H1 (cell line): ENCODE results near the gene SLC41A1. TPM values are rescaled to one million over a fixed set of nuclear protein-coding genes. Genes with fewer than 3 reads are reported as not detected.

Experiments
- CTCF ChIA-PET: fragments of 300-600 bp; sonication (Branson Sonifier 250); formaldehyde crosslinking; loops from one replicate; lab custom pipeline; 2021; ENCODE audit not compliant: partially characterized antibody; lab: Charles Lee
- POLR2A ChIA-PET: fragments of 300-600 bp; sonication (Branson Sonifier 250); formaldehyde crosslinking; loops from one replicate; lab custom pipeline; 2021; ENCODE audit warnings: inconsistent platforms; ENCODE audit not compliant: partially characterized antibody; lab: Charles Lee
- DNase-seq, 2 experiments: peaks; one replicate each; pipeline versions ENCODE4 v3.0.0 to v3.0.0-alpha.2; 2010 to 2022; ENCODE audit warnings: low spot score in 2 of 2, low read depth in 1 of 2, mixed read lengths in 1 of 2
- FAIRE-seq: peaks from 2 replicates; lab custom pipeline; 2011; peaks lifted over from hg19 to GRCh38; lab: Jason Lieb, UNC
- H2AFZ ChIP-seq: 2 replicates; pipeline ENCODE4 v1.8.1; 2012; ENCODE audit warnings: low read length, inconsistent platforms
- H2AK5ac ChIP-seq: 2 replicates; pipeline ENCODE4 v1.6.1; 2013; ENCODE audit warnings: low read depth, low read length
- H2BK120ac ChIP-seq: replicated peaks from 2 replicates; pipeline ENCODE3; 2013; ENCODE audit warnings: low read depth, low read length, inconsistent platforms
- H2BK12ac ChIP-seq: 2 replicates; pipeline ENCODE4 v1.6.1; 2013; ENCODE audit warnings: low read depth, low read length
- H2BK15ac ChIP-seq: 2 replicates; pipeline ENCODE4 v1.6.1; 2013; ENCODE audit warnings: low read length
- H2BK20ac ChIP-seq: 2 replicates; pipeline ENCODE4 v1.6.1; 2013; ENCODE audit warnings: low read length
- H2BK5ac ChIP-seq: 2 replicates; pipeline ENCODE4 v1.6.1; 2013; ENCODE audit warnings: low read depth, low read length
- H3K14ac ChIP-seq: 2 replicates; pipeline ENCODE4 v1.6.1; 2013; ENCODE audit warnings: inconsistent platforms; ENCODE audit not compliant: insufficient read length
- H3K18ac ChIP-seq: 2 replicates; pipeline ENCODE4 v1.6.1; 2013; ENCODE audit warnings: low read length; ENCODE audit errors: extremely low read depth
- H3K23ac ChIP-seq: 2 replicates; pipeline ENCODE4 v1.6.1; 2013; ENCODE audit warnings: inconsistent platforms; ENCODE audit not compliant: insufficient read length
- H3K23me2 ChIP-seq: 2 replicates; pipeline ENCODE4 v1.6.1; 2013; ENCODE audit warnings: low read depth, low read length
- H3K27ac ChIP-seq: 2 replicates; pipeline ENCODE4 v1.6.1; 2011; ENCODE audit warnings: low read depth, low read length, inconsistent platforms
- H3K27me3 ChIP-seq, 4 experiments: replicated peaks in 1 of 4; 1 replicate in 1 of 4; 2 replicates in 3 of 4; pipeline versions ENCODE4 v1.6.1 to v1.8.1; 2011 to 2013; ENCODE audit warnings: low read length in 3 of 4, mild to moderate bottlenecking in 3 of 4, inconsistent platforms in 2 of 4, mixed read lengths in 2 of 4, moderate library complexity in 1 of 4; ENCODE audit not compliant: control insufficient read depth in 3 of 4, insufficient read depth in 3 of 4; ENCODE audit errors: extremely low read depth in 1 of 4
- H3K36me3 ChIP-seq, 4 experiments: 2 replicates each; pipeline versions ENCODE4 v1.6.1 to v1.8.1; 2011 to 2013; ENCODE audit warnings: mild to moderate bottlenecking in 4 of 4, low read length in 3 of 4, moderate library complexity in 2 of 4, control low read depth in 1 of 4, inconsistent platforms in 1 of 4; ENCODE audit not compliant: insufficient read depth in 4 of 4, control insufficient read depth in 2 of 4
- H3K4ac ChIP-seq: replicated peaks from 2 replicates; pipeline ENCODE3; 2013; ENCODE audit warnings: low read length, low read depth, mixed read lengths, inconsistent platforms; ENCODE audit not compliant: insufficient read length
- H3K4me1 ChIP-seq, 4 experiments: replicated peaks in 1 of 4; 1 replicate in 1 of 4; 2 replicates in 3 of 4; pipeline versions ENCODE4 v1.6.1 to v1.8.1; 2011 to 2013; ENCODE audit warnings: low read length in 3 of 4, inconsistent platforms in 2 of 4, mixed read lengths in 1 of 4; ENCODE audit not compliant: insufficient read depth in 4 of 4, control insufficient read depth in 3 of 4
- H3K4me2 ChIP-seq, 2 experiments: 2 replicates each; pipeline versions ENCODE4 v1.6.1 to v1.8.1; 2011 to 2013; ENCODE audit warnings: low read depth in 2 of 2, low read length in 2 of 2, control low read depth in 1 of 2, inconsistent platforms in 1 of 2, mild to moderate bottlenecking in 1 of 2; ENCODE audit not compliant: insufficient read depth in 1 of 2
- H3K4me3 ChIP-seq, 4 experiments: fragments of 200-600, 300-600 bp in 1 of 4; sonication (generic), shearing (Covaris generic), sonication (Bioruptor Twin) in 1 of 4; 2 replicates each; pipeline versions ENCODE4 v1.5.1 to v1.8.1; 2011 to 2016; ENCODE audit warnings: low read length in 4 of 4, low read depth in 3 of 4, control low read depth in 2 of 4, inconsistent platforms in 2 of 4, mild to moderate bottlenecking in 2 of 4, mixed read lengths in 1 of 4, moderate library complexity in 1 of 4; ENCODE audit not compliant: insufficient read depth in 2 of 4; ENCODE audit errors: extremely low read depth in 1 of 4
- H3K56ac ChIP-seq: replicated peaks from 2 replicates; pipeline ENCODE3; 2013; ENCODE audit warnings: low read depth, mild to moderate bottlenecking, mixed read lengths, low read length, inconsistent platforms; ENCODE audit not compliant: insufficient read length
- H3K79me1 ChIP-seq: 2 replicates; pipeline ENCODE4 v1.6.1; 2013; ENCODE audit warnings: low read depth, low read length, control low read depth
- H3K79me2 ChIP-seq, 2 experiments: 2 replicates each; pipeline versions ENCODE4 v1.6.1 to v1.8.1; 2012 to 2013; ENCODE audit warnings: low read length in 2 of 2, mild to moderate bottlenecking in 2 of 2, inconsistent platforms in 1 of 2; ENCODE audit not compliant: insufficient read depth in 2 of 2, control insufficient read depth in 1 of 2
- H3K9ac ChIP-seq, 4 experiments: replicated peaks in 1 of 4; 1 replicate in 1 of 4; 2 replicates in 3 of 4; pipeline versions ENCODE4 v1.6.1 to v1.8.1; 2011 to 2013; ENCODE audit warnings: low read depth in 3 of 4, low read length in 3 of 4, control low read depth in 2 of 4, mild to moderate bottlenecking in 2 of 4, moderate library complexity in 2 of 4, inconsistent platforms in 1 of 4; ENCODE audit errors: extremely low read depth in 1 of 4
- H3K9me3 ChIP-seq, 2 experiments: 2 replicates each; pipeline versions ENCODE4 v1.6.1 to v1.8.1; 2012 to 2013; ENCODE audit warnings: mild to moderate bottlenecking in 2 of 2, moderate library complexity in 2 of 2, control low read depth in 1 of 2, inconsistent platforms in 1 of 2, low read depth in 1 of 2, low read length in 1 of 2, mixed read lengths in 1 of 2; ENCODE audit not compliant: insufficient read depth in 2 of 2
- H4K20me1 ChIP-seq, 2 experiments: replicated peaks in 1 of 2; 2 replicates each; pipeline versions ENCODE3 to v1.8.1; 2011 to 2013; ENCODE audit warnings: inconsistent platforms in 2 of 2, low read length in 2 of 2, mild to moderate bottlenecking in 1 of 2; ENCODE audit not compliant: insufficient read depth in 2 of 2, control insufficient read depth in 1 of 2
- H4K5ac ChIP-seq: 2 replicates; pipeline ENCODE4 v1.6.1; 2013; ENCODE audit warnings: low read length, low read depth, mixed read lengths, inconsistent platforms; ENCODE audit not compliant: insufficient read length
- H4K8ac ChIP-seq: 2 replicates; pipeline ENCODE4 v1.8.0; 2013; ENCODE audit warnings: mild to moderate bottlenecking, moderate library complexity, low read length, inconsistent platforms; ENCODE audit not compliant: insufficient read depth; ENCODE audit errors: extremely low read depth
- H4K91ac ChIP-seq: replicated peaks from 2 replicates; pipeline ENCODE3; 2013; ENCODE audit warnings: low read length, mixed read lengths, inconsistent platforms; ENCODE audit not compliant: insufficient read length
- EGR1 ChIP-seq: IDR thresholded peaks from 2 replicates; pipeline ENCODE4 v1.6.1; 2011; ENCODE audit warnings: low read depth, low read length, borderline replicate concordance
- EZH2 ChIP-seq: fragments of 200-600 bp; sonication (generic); IDR thresholded peaks from 2 replicates; pipeline ENCODE4 v1.7.1; 2012; ENCODE audit warnings: low read depth, mild to moderate bottlenecking, moderate library complexity, low read length, inconsistent platforms; ENCODE audit not compliant: severe bottlenecking
- FOSL1 ChIP-seq: IDR thresholded peaks from 2 replicates; pipeline ENCODE4 v1.6.1; 2011; ENCODE audit warnings: mild to moderate bottlenecking, low read depth, low read length, moderate library complexity; ENCODE audit not compliant: insufficient read depth
- KDM4A ChIP-seq: IDR thresholded peaks from one replicate; pipeline ENCODE4 v1.7.1; 2012; ENCODE audit warnings: low read depth, mild to moderate bottlenecking, moderate library complexity, low read length, inconsistent platforms; ENCODE audit not compliant: severe bottlenecking
- NRF1 ChIP-seq: IDR thresholded peaks from 2 replicates; pipeline ENCODE4 v1.6.1; 2011; ENCODE audit warnings: mild to moderate bottlenecking, low read depth, low read length, improper control_type of control experiment
- POLR2A ChIP-seq, 2 experiments: IDR thresholded peaks; 1 replicate in 1 of 2; 2 replicates in 1 of 2; pipeline ENCODE4 v1.6.1; 2011; ENCODE audit warnings: low read depth in 2 of 2, low read length in 2 of 2, mild to moderate bottlenecking in 2 of 2; ENCODE audit errors: control extremely low read depth in 1 of 2
- POLR2AphosphoS5 ChIP-seq: IDR thresholded peaks from 2 replicates; pipeline ENCODE4 v1.6.1; 2011; ENCODE audit warnings: low read depth, low read length
- RAD21 ChIP-seq, 2 experiments: IDR thresholded peaks in 1 of 2; conservative IDR thresholded peaks in 1 of 2; 2 replicates each; pipeline ENCODE4 v1.6.1; 2011; ENCODE audit warnings: low read depth in 2 of 2, low read length in 2 of 2, improper control_type of control experiment in 1 of 2, inconsistent platforms in 1 of 2, mild to moderate bottlenecking in 1 of 2, moderate library complexity in 1 of 2
- SIRT6 ChIP-seq: IDR thresholded peaks from one replicate; pipeline ENCODE4 v1.7.1; 2012; ENCODE audit warnings: low read length, inconsistent platforms
- SP1 ChIP-seq: IDR thresholded peaks from 2 replicates; pipeline ENCODE4 v1.6.1; 2011; ENCODE audit warnings: low read depth, low read length
- SUZ12 ChIP-seq: fragments of 200-600 bp; sonication (generic); IDR thresholded peaks from 2 replicates; pipeline ENCODE4 v1.6.1; 2012; ENCODE audit warnings: mild to moderate bottlenecking, inconsistent platforms, low read length, moderate library complexity, mixed read lengths
- YY1 ChIP-seq: IDR thresholded peaks from 2 replicates; pipeline ENCODE4 v1.6.1; 2011; ENCODE audit warnings: low read depth, mild to moderate bottlenecking, low read length
- ZNF274 ChIP-seq: IDR thresholded peaks from 2 replicates; pipeline ENCODE4 v1.7.0; 2012; ENCODE audit warnings: low read length, borderline replicate concordance; ENCODE audit errors: extremely low read depth
- WGBS, 2 experiments: shearing (Covaris generic) in 1 of 2; methylation state at CpG; one replicate each; pipeline versions ENCODE4 v1.1.6 to v1.1.7; 2013 to 2015; ENCODE audit warnings: low lambda C conversion rate in 2 of 2, mixed read lengths in 2 of 2, inconsistent platforms in 1 of 2, low coverage in 1 of 2, missing lambda C conversion rate in 1 of 2; ENCODE audit not compliant: insufficient replicate concordance in 2 of 2, insufficient coverage in 1 of 2, insufficient read length in 1 of 2; ENCODE audit errors: extremely low coverage in 1 of 2, missing lambda C conversion rate in 1 of 2; 5-methylcytosine and 5-hydroxymethylcytosine counted together
- polyA plus RNA-seq, 7 experiments: library from polyadenylated mRNA; depleted of rRNA in 3 of 7; stranded (reverse) in 5 of 7; unstranded in 2 of 7; fragments of >200 nt in 5 of 7; fragments of 200-250 nt in 2 of 7; gene quantifications; 1 replicate in 5 of 7; 2 replicates in 1 of 7; 4 replicates in 1 of 7; pipeline versions ENCODE4 v1.2.1 to v1.2.3, GENCODE V29; 2011 to 2013; ENCODE audit warnings: missing spikeins in 2 of 7, mixed read lengths in 2 of 7
- total RNA-seq: library from RNA; stranded (reverse); fragmentation: NEBNext Ultra II Directional; extraction: Animal tissue kit (Norgen Biotek cat#: 25700); gene quantifications from 2 replicates; pipeline ENCODE4 v1.2.1, GENCODE V29; 2021

The SLC41A1 gene
- total and polyA plus RNA-seq, 2 of the 8 experiments (the other 6 are each of a cell fraction or from before 2014, with no cell fraction given) = 41.2 to 42.3 TPM

- no peak overlapping the region for H3K4ac ChIP-seq
- H2AK5ac ChIP-seq = no peak overlapping the region
- CTCF ChIA-PET = interaction anchor here (0.6 to 2.3 kb wide), 8 partner anchors 15 to 250 kb away, joined by 3 to 9 read pairs (median 4); no protein-coding TSS in a partner anchor
- H3K27ac ChIP-seq = no peak overlapping the region
- no peak overlapping the region for H2BK20ac ChIP-seq
- H3K14ac ChIP-seq = no peak overlapping the region
- no peak for DNase-seq
- no peak overlapping the region for H2BK5ac ChIP-seq
- no peak overlapping the region for H2BK12ac ChIP-seq
- no peak overlapping the region for H2BK15ac ChIP-seq
- H4K5ac ChIP-seq = no peak overlapping the region
- no peak overlapping the region for H2AFZ ChIP-seq
- H3K4me2 ChIP-seq = no peak overlapping the region
- H3K4me3 ChIP-seq = no peak overlapping the region
- H3K79me1 ChIP-seq = no peaks in the 10 kb centered on the region
- H3K4me1 ChIP-seq = no peaks in the 10 kb centered on the region
- FAIRE-seq = no peak
- no peak overlapping the region for H3K9ac ChIP-seq
- POLR2A ChIA-PET = interaction anchor here (0.9 to 1.6 kb wide), 3 partner anchors 10 to 51 kb away, joined by 3 to 5 read pairs (median 3); no protein-coding TSS in a partner anchor
- no peak overlapping the region for H4K8ac ChIP-seq
- no peaks in the 10 kb centered on the region for H3K23me2 ChIP-seq
- H2BK120ac ChIP-seq = no peak overlapping the region
- no peaks in the 10 kb centered on the region for H3K79me2 ChIP-seq
- H4K91ac ChIP-seq = no peak overlapping the region
- no peaks in the 10 kb centered on the region for H3K9me3 ChIP-seq
- H3K56ac ChIP-seq = no peak overlapping the region
- H3K23ac ChIP-seq = no peak overlapping the region
- H3K27me3 ChIP-seq = no peaks in the 10 kb centered on the region
- no peaks in the 10 kb centered on the region for H4K20me1 ChIP-seq
- 82% methylated on average over 3 of the region's 3 CpGs; no CpG with 5 or more reads in 1 of the 2 experiments for WGBS, 2 experiments
- no peak overlapping the region for H3K18ac ChIP-seq
- no peaks in the 10 kb centered on the region for H3K36me3 ChIP-seq
- TF ChIP-seq POLR2A (IDR thresholded peaks at IDR 0.05; ENCODE audit: control extremely low read depth in 1 of 2, low read depth in 2 of 2, low read length in 2 of 2) = no peak
- no peak for TF ChIP-seq ZNF274
- no peak for TF ChIP-seq YY1
- no peak for TF ChIP-seq SP1
- TF ChIP-seq EGR1 = no peak
- no peak for TF ChIP-seq RAD21 (IDR thresholded peaks at IDR 0.05 in 1 of 2, conservative IDR thresholded peaks at IDR 0.05 in 1 of 2; ENCODE audit: low read depth in 2 of 2, low read length in 2 of 2)
- TF ChIP-seq POLR2AphosphoS5 = no peak
- no peak for TF ChIP-seq KDM4A
- no peak for TF ChIP-seq SUZ12
- no peak for TF ChIP-seq FOSL1
- no peak for TF ChIP-seq SIRT6
- no peak for TF ChIP-seq EZH2
- no peak for TF ChIP-seq NRF1
These were observed 30.2 kb upstream of the SLC41A1 start for GRCh38 chr1:205843036-205843859.
